Epithelial cell of esophagus (primary cell): ENCODE data around the gene MYL6B.

Experiments
- DNase-seq: peaks from one replicate; pipeline ENCODE4 v3.0.0; 2010; ENCODE audit warnings: low read depth
- H3K4me3 ChIP-seq: 2 replicates; pipeline ENCODE4 v1.5.1; 2011; ENCODE audit warnings: mild to moderate bottlenecking, low read length, control low read depth
- TF ChIP-seq, protein P1 (sequence below): IDR thresholded peaks from 2 replicates; pipeline ENCODE4 v1.5.1; 2011; ENCODE audit warnings: low read depth, mild to moderate bottlenecking, low read length, control low read depth, inconsistent platforms; ENCODE audit not compliant: insufficient read depth; ENCODE audit errors: missing control alignments

Gene MYL6B

DNA sequence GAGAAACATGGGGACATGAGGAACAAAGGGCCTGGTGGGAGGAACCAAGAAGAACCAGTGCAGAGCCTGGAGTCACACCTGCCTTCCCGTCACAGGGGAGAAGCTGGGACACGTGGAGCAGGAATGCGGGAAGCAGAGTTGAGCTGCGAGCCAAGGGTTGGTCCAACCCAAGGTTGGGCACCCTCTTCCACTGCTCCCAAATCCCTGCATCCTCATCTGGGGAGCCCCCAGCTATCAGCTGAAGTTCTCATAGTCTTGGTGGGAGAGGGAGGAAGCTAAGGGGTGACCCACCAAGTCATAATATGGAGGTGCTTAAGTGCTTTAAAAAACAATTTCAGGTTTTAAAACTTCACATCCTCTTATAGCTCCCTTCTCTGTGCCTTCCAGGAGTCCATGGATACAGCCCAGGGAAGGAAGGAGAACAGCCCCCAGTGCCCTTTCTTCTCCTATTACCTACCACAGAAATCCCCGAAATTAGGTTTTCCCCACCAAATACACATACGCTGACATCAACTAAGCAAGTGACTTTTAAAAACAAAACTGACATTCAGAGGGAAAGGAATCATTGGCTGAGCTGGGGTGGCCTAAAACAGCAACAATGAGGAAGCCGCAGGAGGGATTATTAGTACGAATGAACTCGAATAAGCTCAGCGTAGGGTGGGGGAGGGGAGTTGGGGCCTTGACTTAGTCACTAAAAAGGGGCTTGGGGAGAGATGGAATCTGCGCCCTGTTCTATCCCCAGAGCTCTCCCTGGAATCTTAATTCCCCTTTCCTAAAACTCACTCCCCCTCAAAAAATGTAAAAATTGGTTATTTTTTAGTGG is 10.3 kb downstream of the MYL6B start:
- H3K4me3 ChIP-seq = no peak overlapping the region
- TF ChIP-seq, protein P1, sequence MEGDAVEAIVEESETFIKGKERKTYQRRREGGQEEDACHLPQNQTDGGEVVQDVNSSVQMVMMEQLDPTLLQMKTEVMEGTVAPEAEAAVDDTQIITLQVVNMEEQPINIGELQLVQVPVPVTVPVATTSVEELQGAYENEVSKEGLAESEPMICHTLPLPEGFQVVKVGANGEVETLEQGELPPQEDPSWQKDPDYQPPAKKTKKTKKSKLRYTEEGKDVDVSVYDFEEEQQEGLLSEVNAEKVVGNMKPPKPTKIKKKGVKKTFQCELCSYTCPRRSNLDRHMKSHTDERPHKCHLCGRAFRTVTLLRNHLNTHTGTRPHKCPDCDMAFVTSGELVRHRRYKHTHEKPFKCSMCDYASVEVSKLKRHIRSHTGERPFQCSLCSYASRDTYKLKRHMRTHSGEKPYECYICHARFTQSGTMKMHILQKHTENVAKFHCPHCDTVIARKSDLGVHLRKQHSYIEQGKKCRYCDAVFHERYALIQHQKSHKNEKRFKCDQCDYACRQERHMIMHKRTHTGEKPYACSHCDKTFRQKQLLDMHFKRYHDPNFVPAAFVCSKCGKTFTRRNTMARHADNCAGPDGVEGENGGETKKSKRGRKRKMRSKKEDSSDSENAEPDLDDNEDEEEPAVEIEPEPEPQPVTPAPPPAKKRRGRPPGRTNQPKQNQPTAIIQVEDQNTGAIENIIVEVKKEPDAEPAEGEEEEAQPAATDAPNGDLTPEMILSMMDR = no peak
- no peak for DNase-seq

DNA sequence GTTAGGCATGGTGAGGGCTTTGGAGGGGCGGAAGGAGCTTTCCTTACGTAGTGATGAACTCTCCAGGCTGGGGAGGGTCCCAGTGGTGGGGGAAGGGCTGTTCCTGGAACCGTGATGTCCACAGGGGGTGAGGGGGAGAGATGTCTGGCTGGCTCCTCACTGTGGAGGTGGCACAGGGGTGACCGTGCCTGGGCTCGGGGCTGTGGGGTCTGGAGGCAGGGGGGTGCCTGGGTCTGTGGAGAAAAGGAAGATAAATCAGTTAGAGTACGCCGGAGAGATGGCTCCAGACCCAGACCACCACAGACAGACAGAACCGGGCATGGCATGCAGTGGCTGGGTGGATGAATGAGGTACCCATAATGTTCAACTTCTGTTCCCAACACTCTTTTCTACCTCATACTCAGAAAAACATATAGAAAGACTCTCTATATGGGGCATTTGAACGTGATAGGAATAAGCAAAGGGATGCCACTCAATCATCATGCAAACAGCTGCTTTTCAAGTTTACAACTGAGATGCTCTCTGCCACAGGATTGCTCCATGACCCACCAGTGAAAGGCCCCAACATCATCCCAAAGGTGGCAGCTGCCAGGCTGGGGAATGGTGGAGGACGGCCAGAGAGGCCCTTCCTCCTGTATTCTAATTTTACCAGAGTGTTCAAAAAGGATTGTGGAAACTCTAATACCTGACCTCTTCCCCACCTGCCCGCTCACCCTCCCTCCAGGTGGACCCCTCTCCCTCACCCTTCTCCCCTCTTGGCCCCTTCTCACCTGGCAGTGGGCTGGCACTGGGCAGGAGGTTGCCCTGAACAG is 11.4 kb downstream of the MYL6B start:
- no peak overlapping the region for H3K4me3 ChIP-seq
- TF ChIP-seq, protein P1 = no peak
- no peak for DNase-seq

GRCh38 chr12:56164345-56164729 is 11.9 kb downstream of the MYL6B start:
- no peak for DNase-seq
- no peak overlapping the region for H3K4me3 ChIP-seq

GRCh38 chr12:56165369-56165768 is 13.0 kb downstream of the MYL6B start:
- H3K4me3 ChIP-seq = no peak overlapping the region
- TF ChIP-seq, protein P1 = no peak

More at GRCh38 chr12:56164345-56164729, 11.9 kb downstream of the MYL6B start:
- TF ChIP-seq, protein P1 = no peak

DNA sequence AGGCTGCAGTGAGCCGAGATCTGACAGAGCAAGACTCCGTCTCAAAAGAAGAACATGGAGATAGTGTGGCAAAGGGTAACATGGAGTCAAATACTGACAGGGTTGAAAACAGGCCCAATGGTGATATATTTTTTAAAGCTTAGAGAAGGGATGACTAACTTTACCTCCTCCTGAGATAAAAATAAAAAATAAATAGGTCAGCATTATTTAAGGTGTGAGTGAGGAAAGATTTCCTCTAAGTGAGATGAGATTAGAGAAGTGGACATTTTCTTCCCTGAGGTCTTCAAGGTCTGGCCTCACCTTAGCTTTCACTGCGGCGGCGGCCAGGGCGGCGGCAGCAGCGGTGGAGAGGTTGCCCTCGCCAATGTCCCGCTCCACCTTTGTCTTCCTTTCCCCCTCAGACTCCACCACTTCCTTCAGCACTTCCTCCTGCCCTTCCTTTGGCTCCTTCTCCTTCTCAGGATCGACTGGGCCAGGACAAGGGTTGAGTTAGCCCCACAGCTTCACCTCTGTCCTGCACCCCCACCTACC is 16.9 kb downstream of the MYL6B start:
- TF ChIP-seq, protein P1 = no peak
- no peak overlapping the region for H3K4me3 ChIP-seq
- no peak for DNase-seq

More at GRCh38 chr12:56165369-56165768, 13.0 kb downstream of the MYL6B start:
- no peak for DNase-seq

- H3K4me3 ChIP-seq = no peak overlapping the region
- TF ChIP-seq, protein P1 = no peak
- DNase-seq = no peak
Observed at GRCh38 chr12:56172839-56173238, 20.5 kb downstream of the MYL6B start.
